GM19025 (cell line): Measurements from ENCODE around the gene LTBR.

Source experiments
- ATAC-seq: cut with Tn5 transposase; IDR thresholded peaks from one replicate; pipeline ENCODE4 v1.9.1; 2021; ENCODE audit warnings: mild to moderate bottlenecking, low read depth, moderate library complexity; ENCODE audit not compliant: unreplicated experiment

Gene LTBR

GRCh38 chr12:6346235-6346832 is 37.6 kb upstream of the LTBR start:
- ATAC-seq: no peak

GRCh38 chr12:6346942-6347341 is 37.0 kb upstream of the LTBR start:
- ATAC-seq: no peak

GRCh38 chr12:6347367-6348338 is 36.3 kb upstream of the LTBR start:
- ATAC-seq: no peak

- no peak for ATAC-seq
Measured at GRCh38 chr12:6351622-6352021, 32.3 kb upstream of the LTBR start.

- ATAC-seq: no peak
Measured at GRCh38 chr12:6352193-6353173, 31.5 kb upstream of the LTBR start.

GRCh38 chr12:6354495-6355393 is 29.2 kb upstream of the LTBR start:
- ATAC-seq: no peak

- no peak for ATAC-seq
Measured at GRCh38 chr12:6355491-6356373, 28.2 kb upstream of the LTBR start.

- ATAC-seq: no peak
Measured at GRCh38 chr12:6356374-6356820, 27.6 kb upstream of the LTBR start.

GRCh38 chr12:6358881-6359280 is 25.1 kb upstream of the LTBR start:
- ATAC-seq: no peak

- no peak for ATAC-seq
Measured at GRCh38 chr12:6360080-6360571, 23.8 kb upstream of the LTBR start.

- no peak for ATAC-seq
Measured at GRCh38 chr12:6360578-6361490, 23.1 kb upstream of the LTBR start.

- ATAC-seq: no peak
Measured at GRCh38 chr12:6361834-6362233, 22.1 kb upstream of the LTBR start.

GRCh38 chr12:6362403-6362802 is 21.6 kb upstream of the LTBR start:
- ATAC-seq: no peak

GRCh38 chr12:6363010-6363329 is 21.0 kb upstream of the LTBR start:
- ATAC-seq: no peak

GRCh38 chr12:6363330-6364043 is 20.5 kb upstream of the LTBR start:
- no peak for ATAC-seq

GRCh38 chr12:6364044-6364374 is 20.0 kb upstream of the LTBR start:
- ATAC-seq: no peak
